Gastrocnemius medialis (tissue), 4 donors: ENCODE data around the gene FARSB. TPM values are rescaled to one million over a fixed set of nuclear protein-coding genes. Genes with fewer than 3 reads are reported as not detected.

Source experiments
- ATAC-seq, 2 donors: fragments of 150-250 bp; one replicate each; pipeline ENCODE4 v1.9.1; 2016
- DNase-seq, 2 donors: peaks; one replicate each; pipeline ENCODE4 v3.0.0-alpha.2; 2019
- H3K27ac ChIP-seq, 4 donors: fragments of 200-600 bp; sonication (generic); 1 replicate in 1 of 4; 2 replicates in 3 of 4; pipeline ENCODE4 v1.5.1; 2016 to 2018; ENCODE audit warnings: mild to moderate bottlenecking in 2 of 4, moderate library complexity in 1 of 4
- H3K27me3 ChIP-seq, 3 donors: fragments of 200-600 bp; sonication (generic) in 2 of 3; 1 replicate in 1 of 3; 2 replicates in 2 of 3; pipeline versions ENCODE4 v1.5.1 to v1.6.0; 2016 to 2019; ENCODE audit warnings: mild to moderate bottlenecking in 1 of 3, moderate library complexity in 1 of 3
- H3K36me3 ChIP-seq, 2 donors: fragments of 200-600 bp; sonication (generic) in 1 of 2; one replicate each; pipeline ENCODE4 v1.5.1; 2017 to 2018
- H3K4me1 ChIP-seq, 2 donors: fragments of 200-600 bp; sonication (generic) in 1 of 2; one replicate each; pipeline ENCODE4 v1.5.1; 2016 to 2017; ENCODE audit warnings: mild to moderate bottlenecking in 2 of 2
- H3K4me3 ChIP-seq, 4 donors: fragments of 200-600 bp; sonication (generic) in 3 of 4; 1 replicate in 1 of 4; 2 replicates in 3 of 4; pipeline ENCODE4 v1.5.1; 2016 to 2019; ENCODE audit warnings: mild to moderate bottlenecking in 2 of 4
- H3K9me3 ChIP-seq, 3 donors: fragments of 200-600 bp; sonication (generic) in 2 of 3; 1 replicate in 1 of 3; 2 replicates in 2 of 3; pipeline ENCODE4 v1.5.1; 2016 to 2019
- CTCF ChIP-seq, 5 experiments: fragments of 450-650 bp in 3 of 5; fragments of 200-600 bp in 2 of 5; sonication (generic) in 2 of 5; IDR thresholded peaks in 4 of 5; conservative IDR thresholded peaks in 1 of 5; 1 replicate in 4 of 5; 2 replicates in 1 of 5; pipeline ENCODE4 v1.5.1; 2016 to 2019; ENCODE audit warnings: antibody characterized with exemption in 5 of 5, mild to moderate bottlenecking in 3 of 5, moderate library complexity in 3 of 5
- POLR2A ChIP-seq, 2 donors: fragments of 450-650 bp; IDR thresholded peaks; one replicate each; pipeline ENCODE4 v1.6.1; 2017; ENCODE audit warnings: antibody characterized with exemption in 2 of 2, mild to moderate bottlenecking in 2 of 2, moderate library complexity in 2 of 2
- in situ Hi-C, 4 donors: fragments of 200-750 bp; cut with MboI; loops; one replicate each; pipeline versions ENCODE4 v1.15.0 to v1.8.0; 2017; ENCODE audit warnings: low sequenced_read_pairs in 4 of 4
- intact Hi-C: fragments of 100-400 bp; cut with DNase I; formaldehyde crosslinking; loops from one replicate; pipeline ENCODE4 v1.15.1; 2023; ENCODE audit warnings: low total_unique reads
- total RNA-seq, 4 donors: library from RNA; depleted of rRNA; stranded (reverse); fragments of >200 nt; gene quantifications; one replicate each; pipeline versions ENCODE4 v1.1.0 to v1.2.3, GENCODE V29; 2016

The FARSB gene
- total RNA-seq, 4 donors from 2014 or later, result 23.9 to 33.5 (median 29.9) TPM

GRCh38 chr2:222610746-222611145 is 45.1 kb downstream of the FARSB start:
- TF ChIP-seq POLR2A (IDR thresholded peaks at IDR 0.05), result no peak
- TF ChIP-seq CTCF (IDR thresholded peaks at IDR 0.05 in 4 of 5, conservative IDR thresholded peaks at IDR 0.05 in 1 of 5), result no peak
- H3K9me3 ChIP-seq, result no peaks in the 10 kb centered on the region
- H3K27ac ChIP-seq, result no peak overlapping the region
- H3K4me3 ChIP-seq, result no peak overlapping the region
- no peak for ATAC-seq
- in situ Hi-C loops (loop anchor here in 3 of 4 donors (10.0 to 25.0 kb wide), 2 partner anchors 548 to 556 kb away; no protein-coding TSS in a partner anchor), intact Hi-C loops (no loop called here)
- DNase-seq, result no peak
- H3K4me1 ChIP-seq, result no peaks in the 10 kb centered on the region
- peaks cover 2 to 31% of the 10 kb centered on the region in 2 donors for H3K36me3 ChIP-seq
- no peaks in the 10 kb centered on the region for H3K27me3 ChIP-seq

GRCh38 chr2:222609381-222609780 is 46.5 kb downstream of the FARSB start:
- Histone ChIP-seq H3K36me3 (peaks cover 2 to 23% of the 10 kb centered on the region in 2 donors), H3K27ac (no peak overlapping the region), H3K9me3 (no peaks in the 10 kb centered on the region), H3K27me3 (no peaks in the 10 kb centered on the region), H3K4me3 (no peak overlapping the region), H3K4me1 (no peaks in the 10 kb centered on the region)
- DNase-seq (no peak), ATAC-seq (no peak)
- intact Hi-C loops, result no loop called here
- TF ChIP-seq CTCF (IDR thresholded peaks at IDR 0.05 in 4 of 5, conservative IDR thresholded peaks at IDR 0.05 in 1 of 5) (no peak), POLR2A (IDR thresholded peaks at IDR 0.05) (no peak)
- in situ Hi-C loops, result loop anchor here in 1 of 4 donors (25.0 kb wide), 1 partner anchor 547 kb away; no protein-coding TSS in a partner anchor

GRCh38 chr2:222608081-222608480 is 47.8 kb downstream of the FARSB start:
- intact Hi-C loops, result no loop called here

GRCh38 chr2:222606306-222606705 is 49.6 kb downstream of the FARSB start:
- DNase-seq (no peak), ATAC-seq (no peak)
- no peaks in the 10 kb centered on the region for H3K9me3 ChIP-seq
- H3K4me3 ChIP-seq, result no peak overlapping the region
- H3K27ac ChIP-seq, result no peak overlapping the region
- intact Hi-C loops, result no loop called here
- no peaks in the 10 kb centered on the region for H3K4me1 ChIP-seq
- in situ Hi-C loops, result loop anchor here in 1 of 4 donors (25.0 kb wide), 1 partner anchor 544 kb away; no protein-coding TSS in a partner anchor
- no peaks in the 10 kb centered on the region for H3K36me3 ChIP-seq
- H3K27me3 ChIP-seq, result no peaks in the 10 kb centered on the region
- TF ChIP-seq CTCF (IDR thresholded peaks at IDR 0.05 in 4 of 5, conservative IDR thresholded peaks at IDR 0.05 in 1 of 5) (no peak), POLR2A (IDR thresholded peaks at IDR 0.05) (no peak)

More at GRCh38 chr2:222608081-222608480, 47.8 kb downstream of the FARSB start:
- H3K4me1 ChIP-seq, result no peaks in the 10 kb centered on the region
- in situ Hi-C loops, result loop anchor here in 1 of 4 donors (25.0 kb wide), 1 partner anchor 546 kb away; no protein-coding TSS in a partner anchor
- H3K36me3 ChIP-seq, result peaks cover 2 to 15% of the 10 kb centered on the region in 2 donors
- no peak overlapping the region for H3K4me3 ChIP-seq
- ATAC-seq (no peak), DNase-seq (no peak)
- H3K9me3 ChIP-seq, result no peaks in the 10 kb centered on the region
- no peak for TF ChIP-seq CTCF (IDR thresholded peaks at IDR 0.05 in 4 of 5, conservative IDR thresholded peaks at IDR 0.05 in 1 of 5)
- TF ChIP-seq POLR2A (IDR thresholded peaks at IDR 0.05), result no peak
- H3K27ac ChIP-seq, result no peak overlapping the region
- no peaks in the 10 kb centered on the region for H3K27me3 ChIP-seq
